Measurements from ENCODE around the gene ARL6IP4. TPM values are rescaled to one million over a fixed set of nuclear protein-coding genes. Genes with fewer than 3 reads are reported as not detected.

ARL6IP4 gene
- total RNA-seq, 6 donors from 2014 or later, result 163 to 248 (median 187) TPM

- H3K4me1 ChIP-seq, result no peaks in the 10 kb centered on the region
- H3K9me3 ChIP-seq, result no peaks in the 10 kb centered on the region
- no peak overlapping the region for H3K27ac ChIP-seq
- no peak overlapping the region for H3K4me3 ChIP-seq
- no peaks in the 10 kb centered on the region for H3K27me3 ChIP-seq
- WGBS, 2 donors, result 88 to 92% methylated on average over 12 to 26 of the region's 27 CpGs
- TF ChIP-seq POLR2AphosphoS5 (IDR thresholded peaks at IDR 0.05) (no peak), CTCF (IDR thresholded peaks at IDR 0.05) (no peak), POLR2A (IDR thresholded peaks at IDR 0.05) (no peak), EP300 (IDR thresholded peaks at IDR 0.05) (no peak)
- DNase-seq (peak in 1 of 2 donors; percentile 79), ATAC-seq (ENCODE audit: low FRiP score in 2 of 2) (no peak)
- peaks cover 2 to 85% (median 44%) of the 10 kb centered on the region in 4 donors for H3K36me3 ChIP-seq
These were observed 11.3 kb downstream of the ARL6IP4 start for GRCh38 chr12:122991623-122992275.

- WGBS, 2 donors, result 84 to 86% methylated on average over 18 to 19 of the region's 19 CpGs
- TF ChIP-seq POLR2A (IDR thresholded peaks at IDR 0.05) (no peak), CTCF (IDR thresholded peaks at IDR 0.05) (no peak), POLR2AphosphoS5 (IDR thresholded peaks at IDR 0.05) (no peak), EP300 (IDR thresholded peaks at IDR 0.05) (no peak)
- Histone ChIP-seq H3K4me1 (no peaks in the 10 kb centered on the region), H3K4me3 (no peak overlapping the region), H3K27ac (no peak overlapping the region), H3K36me3 (peaks cover 2 to 85% (median 41%) of the 10 kb centered on the region in 4 donors), H3K27me3 (no peaks in the 10 kb centered on the region), H3K9me3 (no peaks in the 10 kb centered on the region)
- no peak for DNase-seq
- no peak for ATAC-seq (ENCODE audit: low FRiP score in 2 of 2)
These were observed 11.9 kb downstream of the ARL6IP4 start for GRCh38 chr12:122992386-122992785.

- DNase-seq (no peak), ATAC-seq (ENCODE audit: low FRiP score in 2 of 2) (no peak)
- H3K4me1 ChIP-seq, result no peaks in the 10 kb centered on the region
- no peaks in the 10 kb centered on the region for H3K27me3 ChIP-seq
- no peaks in the 10 kb centered on the region for H3K9me3 ChIP-seq
- H3K27ac ChIP-seq, result no peak overlapping the region
- no peak overlapping the region for H3K4me3 ChIP-seq
- WGBS, 2 donors, result 93 to 95% methylated on average over 5 to 8 of the region's 10 CpGs
- peaks cover 2 to 72% (median 34%) of the 10 kb centered on the region in 4 donors for H3K36me3 ChIP-seq
- TF ChIP-seq POLR2AphosphoS5 (IDR thresholded peaks at IDR 0.05) (no peak), POLR2A (IDR thresholded peaks at IDR 0.05) (no peak), EP300 (IDR thresholded peaks at IDR 0.05) (no peak), CTCF (IDR thresholded peaks at IDR 0.05) (no peak)
These were observed 13.7 kb downstream of the ARL6IP4 start for GRCh38 chr12:122994140-122994675.

- Histone ChIP-seq H3K27ac (no peak overlapping the region), H3K4me3 (no peak overlapping the region), H3K27me3 (no peaks in the 10 kb centered on the region), H3K4me1 (no peaks in the 10 kb centered on the region), H3K9me3 (no peaks in the 10 kb centered on the region), H3K36me3 (peaks cover 2 to 72% (median 37%) of the 10 kb centered on the region in 4 donors)
- WGBS, 2 donors, result 80 to 90% methylated on average over 3 to 13 of the region's 13 CpGs
- ATAC-seq (ENCODE audit: low FRiP score in 2 of 2), result no peak
- DNase-seq, result no peak
- no peak for TF ChIP-seq POLR2AphosphoS5 (IDR thresholded peaks at IDR 0.05)
- no peak for TF ChIP-seq POLR2A (IDR thresholded peaks at IDR 0.05)
- no peak for TF ChIP-seq EP300 (IDR thresholded peaks at IDR 0.05)
- no peak for TF ChIP-seq CTCF (IDR thresholded peaks at IDR 0.05)
These were observed 14.5 kb downstream of the ARL6IP4 start for GRCh38 chr12:122994781-122995502.
